GM13976 (cell line): ENCODE results near the gene MORC2.

Source experiments
- DNase-seq: peaks from one replicate; pipeline ENCODE4 v3.0.0; 2012; ENCODE audit warnings: low spot score
- in situ Hi-C: fragments of 300-500 bp; cut with MboI; formaldehyde crosslinking; loops from one replicate; pipeline ENCODE4 v1.12.0; 2022; ENCODE audit warnings: low sequenced_read_pairs, mixed read lengths, inconsistent platforms; ENCODE audit not compliant: unreplicated experiment
- TF ChIP-seq, protein P1 (sequence below): IDR thresholded peaks from 2 replicates; pipeline ENCODE4 v1.5.1; 2012; ENCODE audit warnings: borderline replicate concordance, mild to moderate bottlenecking; ENCODE audit not compliant: insufficient read depth; ENCODE audit errors: extremely low read depth, missing control alignments, control extremely low read depth

MORC2 gene

DNA sequence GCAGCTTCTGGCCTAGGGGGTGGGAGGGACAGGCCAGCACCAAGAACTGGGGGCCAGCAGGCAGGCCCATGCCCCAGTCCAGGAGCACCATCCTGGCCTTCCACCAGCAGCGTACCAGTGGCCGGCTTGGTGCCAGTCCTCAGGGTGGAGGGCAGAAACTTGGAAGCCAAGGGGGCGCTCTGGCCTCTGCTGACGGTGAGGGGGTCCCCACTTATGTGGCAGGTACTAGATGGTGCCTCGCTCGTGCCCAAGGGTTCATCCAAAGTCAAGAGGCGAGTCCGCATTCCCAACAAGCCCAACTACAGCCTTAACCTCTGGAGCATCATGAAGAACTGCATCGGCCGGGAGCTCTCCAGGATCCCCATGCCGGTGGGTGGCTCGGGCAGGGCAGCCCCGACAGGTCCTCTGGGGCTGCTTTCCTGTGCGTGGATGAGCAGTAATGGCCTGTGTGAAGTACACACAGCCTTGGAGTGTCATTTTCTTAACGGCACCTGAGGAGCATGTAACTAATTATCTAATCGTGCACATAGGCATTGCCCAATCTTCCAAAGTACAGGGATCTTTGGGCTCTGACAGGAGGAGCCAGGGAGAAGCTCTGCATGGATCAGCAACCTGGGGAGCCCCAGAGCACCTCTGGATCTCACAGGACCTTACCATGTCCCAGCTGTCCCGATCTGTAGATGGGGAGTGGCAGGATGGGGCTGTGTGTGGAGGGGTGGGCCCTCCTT, 79.1 kb downstream of the MORC2 start:
- in situ Hi-C loops, result no loop called here
- TF ChIP-seq, protein P1, sequence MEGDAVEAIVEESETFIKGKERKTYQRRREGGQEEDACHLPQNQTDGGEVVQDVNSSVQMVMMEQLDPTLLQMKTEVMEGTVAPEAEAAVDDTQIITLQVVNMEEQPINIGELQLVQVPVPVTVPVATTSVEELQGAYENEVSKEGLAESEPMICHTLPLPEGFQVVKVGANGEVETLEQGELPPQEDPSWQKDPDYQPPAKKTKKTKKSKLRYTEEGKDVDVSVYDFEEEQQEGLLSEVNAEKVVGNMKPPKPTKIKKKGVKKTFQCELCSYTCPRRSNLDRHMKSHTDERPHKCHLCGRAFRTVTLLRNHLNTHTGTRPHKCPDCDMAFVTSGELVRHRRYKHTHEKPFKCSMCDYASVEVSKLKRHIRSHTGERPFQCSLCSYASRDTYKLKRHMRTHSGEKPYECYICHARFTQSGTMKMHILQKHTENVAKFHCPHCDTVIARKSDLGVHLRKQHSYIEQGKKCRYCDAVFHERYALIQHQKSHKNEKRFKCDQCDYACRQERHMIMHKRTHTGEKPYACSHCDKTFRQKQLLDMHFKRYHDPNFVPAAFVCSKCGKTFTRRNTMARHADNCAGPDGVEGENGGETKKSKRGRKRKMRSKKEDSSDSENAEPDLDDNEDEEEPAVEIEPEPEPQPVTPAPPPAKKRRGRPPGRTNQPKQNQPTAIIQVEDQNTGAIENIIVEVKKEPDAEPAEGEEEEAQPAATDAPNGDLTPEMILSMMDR, result no peak
- no peak for DNase-seq

DNA sequence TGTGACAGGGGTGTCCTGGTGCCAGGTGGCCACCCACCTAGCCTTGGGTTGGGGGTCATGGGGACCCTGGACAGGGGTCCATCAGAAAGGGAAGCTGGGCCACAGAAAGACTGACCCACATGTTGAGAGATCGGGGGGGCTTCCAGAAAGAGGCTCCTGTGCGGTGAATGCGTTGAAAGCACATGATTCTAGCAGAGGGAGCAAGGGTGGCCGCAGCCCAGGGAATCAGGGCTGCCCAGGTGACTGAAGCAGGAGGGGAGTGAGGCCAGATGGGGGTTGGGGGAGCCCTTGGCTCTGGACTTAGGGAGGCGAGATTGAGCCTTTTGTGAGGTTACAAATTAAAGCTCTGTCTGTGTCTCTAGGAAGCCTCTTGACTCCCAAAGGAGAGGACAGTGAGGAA, 80.7 kb downstream of the MORC2 start:
- in situ Hi-C loops, result no loop called here
- TF ChIP-seq, protein P1, result no peak
- no peak for DNase-seq

DNA sequence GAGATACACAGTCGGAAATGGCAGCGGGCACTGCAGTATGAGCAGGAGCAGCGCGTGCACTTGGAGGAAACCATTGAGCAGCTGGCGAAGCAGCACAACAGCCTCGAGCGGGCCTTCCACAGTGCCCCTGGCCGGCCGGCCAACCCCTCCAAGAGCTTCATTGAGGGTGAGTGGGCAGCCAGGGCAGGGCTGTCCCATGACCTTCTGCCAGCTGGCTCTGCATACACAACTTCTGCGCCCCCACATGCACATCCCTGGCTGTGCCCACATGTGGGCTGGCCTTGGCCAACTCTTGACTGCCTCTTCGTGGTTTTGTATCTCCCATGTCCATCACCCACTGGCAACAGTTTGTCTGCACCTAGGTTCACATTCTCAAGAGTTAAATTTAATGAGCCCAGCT, 81.1 kb downstream of the MORC2 start:
- in situ Hi-C loops, result no loop called here
- TF ChIP-seq, protein P1, result no peak
- no peak for DNase-seq

DNA sequence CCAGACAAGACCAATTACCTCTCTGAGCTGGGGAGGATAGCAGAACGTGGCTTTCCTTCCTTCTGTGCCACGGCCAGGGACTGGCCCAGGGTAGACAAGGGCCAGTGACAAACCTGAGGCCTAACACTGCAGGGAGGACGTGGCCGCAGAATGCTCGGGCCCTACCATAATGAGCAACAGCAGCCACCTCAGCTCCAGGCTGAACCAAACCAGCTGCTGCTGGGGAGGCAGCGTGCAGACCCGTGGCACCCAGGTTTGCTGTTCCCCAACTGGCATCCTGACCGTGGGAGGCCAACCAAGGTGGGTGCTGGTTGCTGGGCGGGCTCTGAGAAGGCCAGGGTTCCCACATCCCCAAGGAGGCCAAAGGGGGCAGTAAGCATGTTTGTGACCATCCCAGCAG, 83.0 kb downstream of the MORC2 start:
- TF ChIP-seq, protein P1, result no peak
- DNase-seq, result no peak
- in situ Hi-C loops, result no loop called here

DNA sequence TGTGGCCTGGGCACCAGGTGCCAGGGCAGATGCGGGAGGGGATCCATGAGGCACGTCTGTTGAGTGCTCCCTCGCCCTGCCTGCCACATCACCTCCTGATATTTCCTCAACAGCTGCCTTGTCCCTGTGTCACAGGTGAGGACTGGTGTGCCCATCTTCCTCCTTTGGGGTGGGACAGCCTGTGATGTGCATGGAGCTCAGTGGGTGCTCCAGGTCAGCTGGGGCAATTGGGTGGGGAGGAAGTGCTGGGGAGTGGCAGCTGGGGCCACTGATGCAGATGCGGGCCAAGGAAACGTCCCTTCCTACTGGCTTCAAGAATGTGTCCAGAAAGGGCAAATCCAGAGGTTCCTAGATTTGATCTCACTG, 83.6 kb downstream of the MORC2 start:
- in situ Hi-C loops, result no loop called here
- DNase-seq, result no peak
- TF ChIP-seq, protein P1, result no peak

DNA sequence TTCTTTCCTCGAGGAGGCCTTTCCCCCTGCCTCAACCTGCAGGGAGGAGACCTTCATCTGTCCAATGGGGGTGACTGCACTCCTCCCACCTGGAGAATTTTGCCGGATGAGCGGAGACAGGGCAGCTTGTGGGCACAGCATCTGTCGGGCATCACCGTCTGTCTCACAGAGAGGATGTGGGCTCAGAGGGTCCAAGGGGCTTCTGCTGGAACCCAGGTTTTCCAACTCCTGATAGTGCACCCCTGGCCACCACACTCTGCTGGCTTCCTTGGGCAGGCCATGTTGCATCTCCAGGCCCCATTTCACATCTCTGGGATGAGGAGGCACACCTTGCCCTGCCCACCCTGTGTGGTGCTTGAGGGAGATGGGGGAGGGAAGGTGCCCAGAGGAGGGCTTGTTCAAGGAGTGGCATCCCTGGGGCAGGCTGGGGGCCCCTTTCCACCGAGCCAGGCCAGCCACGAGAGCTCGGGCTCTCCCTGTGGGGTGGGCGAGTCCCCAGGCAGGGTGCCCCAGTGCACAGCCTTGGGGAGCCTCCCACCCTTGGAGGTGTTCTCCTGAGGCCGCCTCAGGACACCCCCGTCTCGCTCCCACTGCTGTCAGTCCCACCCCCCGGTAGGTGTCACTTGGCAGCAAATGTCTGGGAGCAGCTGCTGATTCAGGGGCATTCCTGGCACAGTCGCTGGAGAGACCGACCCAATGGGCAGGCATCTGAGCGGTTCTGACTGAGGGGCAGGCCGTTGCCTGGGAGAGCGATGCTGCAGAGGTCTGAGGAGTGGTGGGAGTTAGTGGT, 84.2 kb downstream of the MORC2 start:
- DNase-seq, result no peak
- TF ChIP-seq, protein P1, result no peak
- in situ Hi-C loops, result no loop called here
